ENCODE measurements around the gene BCCIP. TPM values are rescaled to one million over a fixed set of nuclear protein-coding genes. Genes with fewer than 3 reads are reported as not detected.

BCCIP gene
- polyA plus RNA-seq, 1 donor (not counting 4 experiments of a cell fraction or from before 2014, with no cell fraction given): 102 TPM

GRCh38 chr10:125783408-125783807 lies 39.9 kb upstream of the BCCIP start:
- H3K9me3 ChIP-seq (ENCODE audit: control insufficient read depth, low read depth, low read length): no peaks in the 10 kb centered on the region
- no peak overlapping the region for H2AFZ ChIP-seq (ENCODE audit: control insufficient read depth, low read length)
- TF ChIP-seq CTCF (optimal IDR thresholded peaks at IDR 0.05 in 1 of 3, IDR thresholded peaks at IDR 0.05 in 1 of 3, conservative IDR thresholded peaks at IDR 0.05 in 1 of 3; ENCODE audit: extremely low read depth in 1 of 3, insufficient read depth in 2 of 3, low read length in 3 of 3): no peak
- no peak for TF ChIP-seq EZH2 (IDR thresholded peaks at IDR 0.05; ENCODE audit: low read length)
- no peak overlapping the region for H3K27ac ChIP-seq (ENCODE audit: control insufficient read depth, insufficient read depth, low read length)
- no peaks in the 10 kb centered on the region for H3K4me1 ChIP-seq (ENCODE audit: control insufficient read depth, extremely low read depth, insufficient read depth, low read length)
- H3K36me3 ChIP-seq (ENCODE audit: control insufficient read depth in 2 of 2, extremely low read depth in 1 of 2, insufficient read depth in 2 of 2, low read length in 2 of 2): peaks cover 0 to 2% of the 10 kb centered on the region in 2 experiments
- no peaks in the 10 kb centered on the region for H3K9me1 ChIP-seq (ENCODE audit: control insufficient read depth, extremely low read depth, insufficient read depth, low read length)
- no peak overlapping the region for H3K9ac ChIP-seq (ENCODE audit: control insufficient read depth, extremely low read depth, insufficient read depth, low read length)
- DNase-seq (ENCODE audit: low read depth, low spot score) (no peak), FAIRE-seq (no peak)
- no peak overlapping the region for H3K4me2 ChIP-seq (ENCODE audit: control insufficient read depth, extremely low read depth, insufficient read depth, low read depth, low read length)
- H4K20me1 ChIP-seq (ENCODE audit: control insufficient read depth, extremely low read depth, insufficient read depth, low read length): no peaks in the 10 kb centered on the region
- H3K79me2 ChIP-seq (ENCODE audit: control insufficient read depth, insufficient read depth, low read length): no peaks in the 10 kb centered on the region
- no peak overlapping the region for H3K4me3 ChIP-seq (ENCODE audit: control insufficient read depth in 2 of 3, extremely low read depth in 1 of 3, insufficient read depth in 2 of 3, low read depth in 1 of 3, low read length in 3 of 3)
- dilution Hi-C loops (cut with MboI; ENCODE audit: extremely low pct_ligation_motif_present, low sequenced_read_pairs): no loop called here
- H3K27me3 ChIP-seq (ENCODE audit: control insufficient read depth, extremely low read depth, insufficient read depth, low read length): no peaks in the 10 kb centered on the region

- no peaks in the 10 kb centered on the region for H3K9me3 ChIP-seq (ENCODE audit: control insufficient read depth, low read depth, low read length)
- DNase-seq (ENCODE audit: low read depth, low spot score) (no peak), FAIRE-seq (no peak)
- no peaks in the 10 kb centered on the region for H3K4me1 ChIP-seq (ENCODE audit: control insufficient read depth, extremely low read depth, insufficient read depth, low read length)
- H3K27ac ChIP-seq (ENCODE audit: control insufficient read depth, insufficient read depth, low read length): no peak overlapping the region
- peaks cover 0 to 2% of the 10 kb centered on the region in 2 experiments for H3K36me3 ChIP-seq (ENCODE audit: control insufficient read depth in 2 of 2, extremely low read depth in 1 of 2, insufficient read depth in 2 of 2, low read length in 2 of 2)
- no peaks in the 10 kb centered on the region for H3K27me3 ChIP-seq (ENCODE audit: control insufficient read depth, extremely low read depth, insufficient read depth, low read length)
- no peak overlapping the region for H3K4me3 ChIP-seq (ENCODE audit: control insufficient read depth in 2 of 3, extremely low read depth in 1 of 3, insufficient read depth in 2 of 3, low read depth in 1 of 3, low read length in 3 of 3)
- H3K9me1 ChIP-seq (ENCODE audit: control insufficient read depth, extremely low read depth, insufficient read depth, low read length): no peaks in the 10 kb centered on the region
- no peaks in the 10 kb centered on the region for H3K79me2 ChIP-seq (ENCODE audit: control insufficient read depth, insufficient read depth, low read length)
- no peak for TF ChIP-seq CTCF (optimal IDR thresholded peaks at IDR 0.05 in 1 of 3, IDR thresholded peaks at IDR 0.05 in 1 of 3, conservative IDR thresholded peaks at IDR 0.05 in 1 of 3; ENCODE audit: extremely low read depth in 1 of 3, insufficient read depth in 2 of 3, low read length in 3 of 3)
- TF ChIP-seq EZH2 (IDR thresholded peaks at IDR 0.05; ENCODE audit: low read length): no peak
- dilution Hi-C loops (cut with MboI; ENCODE audit: extremely low pct_ligation_motif_present, low sequenced_read_pairs): no loop called here
- no peaks in the 10 kb centered on the region for H4K20me1 ChIP-seq (ENCODE audit: control insufficient read depth, extremely low read depth, insufficient read depth, low read length)
- H2AFZ ChIP-seq (ENCODE audit: control insufficient read depth, low read length): no peak overlapping the region
- H3K9ac ChIP-seq (ENCODE audit: control insufficient read depth, extremely low read depth, insufficient read depth, low read length): no peak overlapping the region
- H3K4me2 ChIP-seq (ENCODE audit: control insufficient read depth, extremely low read depth, insufficient read depth, low read depth, low read length): no peak overlapping the region
Measured at GRCh38 chr10:125783957-125784356, 39.4 kb upstream of the BCCIP start.
